ENCODE data around the gene RABGAP1.

Gene RABGAP1

DNA sequence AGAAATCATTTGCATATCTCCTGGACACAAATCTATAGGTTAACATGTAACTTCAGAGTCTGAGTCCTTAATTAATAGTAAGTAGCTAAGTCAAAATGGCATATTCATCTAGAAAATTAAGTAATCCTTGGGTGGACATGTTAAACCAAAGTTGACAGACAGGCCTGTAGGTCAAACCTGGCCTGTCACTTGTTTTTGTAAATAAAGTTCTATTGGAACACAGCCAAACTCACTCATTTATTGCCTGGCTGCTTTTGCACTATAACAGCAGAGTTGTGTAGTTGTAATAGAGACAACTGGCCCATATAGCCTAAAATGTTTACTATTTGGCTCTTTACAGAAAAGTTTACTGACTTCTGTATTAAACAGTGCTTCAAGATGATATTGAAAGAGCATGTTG is 68.1 kb downstream of the RABGAP1 start (continued):
- TF ChIP-seq, protein P1, sequence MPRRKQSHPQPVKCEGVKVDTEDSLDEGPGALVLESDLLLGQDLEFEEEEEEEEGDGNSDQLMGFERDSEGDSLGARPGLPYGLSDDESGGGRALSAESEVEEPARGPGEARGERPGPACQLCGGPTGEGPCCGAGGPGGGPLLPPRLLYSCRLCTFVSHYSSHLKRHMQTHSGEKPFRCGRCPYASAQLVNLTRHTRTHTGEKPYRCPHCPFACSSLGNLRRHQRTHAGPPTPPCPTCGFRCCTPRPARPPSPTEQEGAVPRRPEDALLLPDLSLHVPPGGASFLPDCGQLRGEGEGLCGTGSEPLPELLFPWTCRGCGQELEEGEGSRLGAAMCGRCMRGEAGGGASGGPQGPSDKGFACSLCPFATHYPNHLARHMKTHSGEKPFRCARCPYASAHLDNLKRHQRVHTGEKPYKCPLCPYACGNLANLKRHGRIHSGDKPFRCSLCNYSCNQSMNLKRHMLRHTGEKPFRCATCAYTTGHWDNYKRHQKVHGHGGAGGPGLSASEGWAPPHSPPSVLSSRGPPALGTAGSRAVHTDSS (tag by site-specific recombination; IDR thresholded peaks at IDR 0.05) = no peak

DNA sequence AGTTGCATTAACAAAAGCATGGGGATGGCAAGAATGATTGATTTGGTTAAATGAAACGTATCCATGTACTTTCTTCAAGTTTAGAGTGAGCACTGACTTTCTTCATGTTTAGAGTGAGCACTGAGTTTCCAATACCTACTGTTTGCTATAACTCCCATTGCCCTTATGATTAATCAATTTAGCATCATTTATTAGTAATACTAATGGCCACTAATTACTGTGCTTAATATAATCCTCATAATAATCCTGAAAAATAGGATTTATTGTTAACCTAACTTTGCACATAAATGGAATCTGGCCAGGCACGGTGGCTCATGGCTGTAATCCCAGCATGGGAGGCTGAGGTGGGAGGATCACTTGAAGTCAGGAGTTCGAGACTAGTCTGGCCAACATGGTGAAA is 70.6 kb downstream of the RABGAP1 start:
- Histone ChIP-seq H3K36me3 (ENCODE audit: control insufficient read depth in 2 of 2, insufficient read depth in 1 of 2, low read length in 2 of 2) (peaks cover 11 to 51% of the 10 kb centered on the region in 2 experiments), H3K4me3 (ENCODE audit: low read depth, low read length) (no peak overlapping the region), H3K27ac (ENCODE audit: extremely low read depth, low read depth, low read length) (no peak overlapping the region), H3K9me3 (ENCODE audit: control insufficient read depth, insufficient read depth, low read depth, low read length) (no peaks in the 10 kb centered on the region), H3K4me1 (ENCODE audit: control insufficient read depth, insufficient read depth, low read length) (no peaks in the 10 kb centered on the region)
- ChIA-PET CTCF (no interaction called here), POLR2A (no interaction called here)
- no peak for TF ChIP-seq ZIC2 (tag by site-specific recombination; IDR thresholded peaks at IDR 0.05)
- TF ChIP-seq ZFP3 (tag by site-specific recombination; IDR thresholded peaks at IDR 0.05; ENCODE audit: low read depth) = no peak
- TF ChIP-seq ZNF48 (tag by site-specific recombination; IDR thresholded peaks at IDR 0.05) = no peak
- TF ChIP-seq FEZF1 (tag by site-specific recombination; IDR thresholded peaks at IDR 0.05) = no peak
- TF ChIP-seq KLF7 (tag by site-specific recombination; IDR thresholded peaks at IDR 0.05; ENCODE audit: borderline replicate concordance) = no peak
- no peak for TF ChIP-seq ZNF76 (tag by site-specific recombination; IDR thresholded peaks at IDR 0.05; ENCODE audit: borderline replicate concordance, low read depth)
- TF ChIP-seq ZSCAN18 (tag by site-specific recombination; IDR thresholded peaks at IDR 0.05) = no peak
- TF ChIP-seq ZNF23 (tag by site-specific recombination; IDR thresholded peaks at IDR 0.05; ENCODE audit: borderline replicate concordance) = no peak
- TF ChIP-seq ZBTB8A (tag by site-specific recombination; IDR thresholded peaks at IDR 0.05) = no peak
- no peak for TF ChIP-seq ZNF266 (tag by site-specific recombination; IDR thresholded peaks at IDR 0.05; ENCODE audit: low read depth)
- no peak for TF ChIP-seq SCRT1 (tag by site-specific recombination; IDR thresholded peaks at IDR 0.05; ENCODE audit: borderline replicate concordance)
- no peak for TF ChIP-seq ZNF174 (tag by site-specific recombination; IDR thresholded peaks at IDR 0.05)
- no peak for TF ChIP-seq YY2 (tag by site-specific recombination; IDR thresholded peaks at IDR 0.05)
- no peak for TF ChIP-seq ZNF433 (tag by site-specific recombination; IDR thresholded peaks at IDR 0.05; ENCODE audit: low read depth)
- TF ChIP-seq BCL11A (tag by site-specific recombination; IDR thresholded peaks at IDR 0.05; ENCODE audit: low read depth) = no peak

DNA sequence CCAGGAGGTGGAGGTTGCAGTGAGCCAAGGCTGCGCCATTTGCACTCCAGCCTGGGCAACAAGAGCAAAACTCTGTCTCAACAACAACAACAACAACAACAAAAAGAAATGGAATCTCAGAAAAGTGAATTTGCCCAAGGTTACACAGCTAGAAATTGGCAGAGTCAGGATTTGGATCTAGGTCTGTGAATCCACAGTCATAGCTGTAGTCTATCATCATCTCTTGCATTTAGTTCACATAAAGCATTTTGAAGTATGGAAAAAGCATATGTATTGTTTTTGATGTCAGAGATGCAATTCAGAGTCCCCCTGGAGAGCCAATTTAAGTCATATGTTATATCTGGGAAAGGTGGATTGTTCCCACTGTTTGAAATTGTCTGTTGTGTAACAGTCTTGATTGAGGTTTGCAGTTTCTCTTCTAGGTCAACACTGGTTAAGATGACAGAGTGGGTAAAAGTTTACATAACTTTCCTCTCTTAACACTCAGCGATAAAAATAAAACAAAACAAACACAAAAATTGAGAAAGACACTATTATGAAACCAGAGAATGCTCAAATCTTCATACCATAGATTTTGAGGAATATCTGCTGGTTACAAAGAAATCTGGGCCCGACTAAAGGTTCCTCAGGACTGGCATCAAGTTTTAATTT is 71.2 kb downstream of the RABGAP1 start:
- ChIA-PET CTCF (no interaction called here), POLR2A (no interaction called here)
- no peak overlapping the region for H3K4me3 ChIP-seq (ENCODE audit: low read depth, low read length)
- peaks cover 15 to 56% of the 10 kb centered on the region in 2 experiments for H3K36me3 ChIP-seq (ENCODE audit: control insufficient read depth in 2 of 2, insufficient read depth in 1 of 2, low read length in 2 of 2)
- no peaks in the 10 kb centered on the region for H3K9me3 ChIP-seq (ENCODE audit: control insufficient read depth, insufficient read depth, low read depth, low read length)
- TF ChIP-seq ZNF211 (tag by site-specific recombination; IDR thresholded peaks at IDR 0.05; ENCODE audit: low read depth) (no peak), HOXC10 (CRISPR knock-in tag; IDR thresholded peaks at IDR 0.05) (no peak), ZNF777 (tag by site-specific recombination; IDR thresholded peaks at IDR 0.05; ENCODE audit: borderline replicate concordance) (no peak), ZNF184 (tag by site-specific recombination; IDR thresholded peaks at IDR 0.05) (no peak)
- no peaks in the 10 kb centered on the region for H3K4me1 ChIP-seq (ENCODE audit: control insufficient read depth, insufficient read depth, low read length)
- H3K27ac ChIP-seq (ENCODE audit: extremely low read depth, low read depth, low read length) = no peak overlapping the region

Measured in HEK293 (cell line).